IPS-NIHi7 (cell line): ENCODE results near the gene ATP5PB.
A peak's percentile ranks its signal among the peaks of the same experiment; 100 is the strongest.

Experiments
- DNase-seq: peaks from one replicate; pipeline ENCODE4 v3.0.0; 2012; ENCODE audit warnings: mixed read lengths; ENCODE audit errors: extremely low spot score

The ATP5PB gene

GRCh38 chr1:111448918-111449702 lies at the start of gene ATP5PB, which contains the start of gene WDR77:
Gene ATP5PB (plus strand): TSS chr1:111449464. CDS start chr1:111449542, 78 bp downstream.
Gene WDR77 (minus strand): TSS chr1:111449256. CDS start chr1:111449169, 87 bp downstream.
- DNase-seq: peak; percentile 99

- peak; percentile 64 for DNase-seq
Observed at GRCh38 chr1:111399792-111400610, 49.3 kb upstream of the ATP5PB start.

- no peak for DNase-seq
Observed at GRCh38 chr1:111402083-111402482, 47.2 kb upstream of the ATP5PB start.

GRCh38 chr1:111404588-111404987 lies 44.7 kb upstream of the ATP5PB start:
- no peak for DNase-seq

GRCh38 chr1:111406321-111406768 lies 42.9 kb upstream of the ATP5PB start:
- no peak for DNase-seq

GRCh38 chr1:111407301-111407700 lies 42.0 kb upstream of the ATP5PB start:
- DNase-seq: no peak

- DNase-seq: no peak
Observed at GRCh38 chr1:111412839-111413238, 36.4 kb upstream of the ATP5PB start.

GRCh38 chr1:111414756-111415155 lies 34.5 kb upstream of the ATP5PB start:
- no peak for DNase-seq

- DNase-seq: no peak
Observed at GRCh38 chr1:111415461-111415860, 33.8 kb upstream of the ATP5PB start.

- DNase-seq: peak; percentile 33
Observed at GRCh38 chr1:111417755-111418154, 31.5 kb upstream of the ATP5PB start.

- no peak for DNase-seq
Observed at GRCh38 chr1:111419037-111419436, 30.2 kb upstream of the ATP5PB start.

GRCh38 chr1:111420377-111420776 lies 28.9 kb upstream of the ATP5PB start:
- DNase-seq: no peak

GRCh38 chr1:111422546-111423391 lies 26.5 kb upstream of the ATP5PB start:
- DNase-seq: no peak

- no peak for DNase-seq
Observed at GRCh38 chr1:111424281-111424680, 25.0 kb upstream of the ATP5PB start.

GRCh38 chr1:111436726-111437125 lies 12.5 kb upstream of the ATP5PB start:
- no peak for DNase-seq

GRCh38 chr1:111439461-111440351 lies 9.6 kb upstream of the ATP5PB start:
- DNase-seq: no peak

GRCh38 chr1:111441573-111442192 lies 7.6 kb upstream of the ATP5PB start:
- peak; percentile 69 for DNase-seq

- DNase-seq: no peak
Observed at GRCh38 chr1:111442457-111442856, 6.8 kb upstream of the ATP5PB start.

- DNase-seq: no peak
Observed at GRCh38 chr1:111444031-111444430, 5.2 kb upstream of the ATP5PB start.

- no peak for DNase-seq
Observed at GRCh38 chr1:111446546-111446945, 2.7 kb upstream of the ATP5PB start.
